Eye (tissue), 1 donor: ENCODE data around the gene TUBB4A.

Source experiments
- DNase-seq: peaks from one replicate; pipeline ENCODE4 v3.0.0-alpha.2; 2015

TUBB4A gene

GRCh38 chr19:6491802-6492592 is 10.1 kb downstream of the TUBB4A start:
- no peak for DNase-seq

- no peak for DNase-seq
These were observed 12.0 kb downstream of the TUBB4A start for GRCh38 chr19:6490134-6490533.

GRCh38 chr19:6489278-6490061 is 12.6 kb downstream of the TUBB4A start:
- DNase-seq, result no peak

GRCh38 chr19:6484831-6485230 is 17.3 kb downstream of the TUBB4A start:
- DNase-seq, result no peak

- DNase-seq, result no peak
These were observed 17.9 kb downstream of the TUBB4A start for GRCh38 chr19:6484230-6484629.

GRCh38 chr19:6483235-6483634 is 18.9 kb downstream of the TUBB4A start:
- no peak for DNase-seq

GRCh38 chr19:6482343-6482686 is 19.8 kb downstream of the TUBB4A start:
- DNase-seq, result no peak

- peak; percentile 53 for DNase-seq
These were observed 20.4 kb downstream of the TUBB4A start, which contains the start of gene DENND1C for GRCh38 chr19:6481541-6482342. Gene DENND1C (minus strand): TSS chr19:6481787. CDS start chr19:6481695, 92 bp downstream.

GRCh38 chr19:6480848-6481415 is 21.2 kb downstream of the TUBB4A start:
- no peak for DNase-seq

GRCh38 chr19:6479836-6480398 is 22.2 kb downstream of the TUBB4A start:
- DNase-seq, result no peak

- DNase-seq, result no peak
These were observed 23.3 kb downstream of the TUBB4A start for GRCh38 chr19:6478815-6479214.

- no peak for DNase-seq
These were observed 25.1 kb downstream of the TUBB4A start for GRCh38 chr19:6476896-6477431.

GRCh38 chr19:6476155-6476895 is 25.8 kb downstream of the TUBB4A start:
- peak; percentile 92 for DNase-seq

- DNase-seq, result no peak
These were observed 26.6 kb downstream of the TUBB4A start for GRCh38 chr19:6475321-6476108.

GRCh38 chr19:6473647-6474046 is 28.5 kb downstream of the TUBB4A start:
- DNase-seq, result no peak

- DNase-seq, result no peak
These were observed 29.4 kb downstream of the TUBB4A start for GRCh38 chr19:6472713-6473112.

GRCh38 chr19:6471076-6471475 is 31.0 kb downstream of the TUBB4A start:
- DNase-seq, result no peak

- no peak for DNase-seq
These were observed 31.9 kb downstream of the TUBB4A start for GRCh38 chr19:6470173-6470572.

- no peak for DNase-seq
These were observed 34.7 kb downstream of the TUBB4A start for GRCh38 chr19:6467384-6467783.

- no peak for DNase-seq
These were observed 35.4 kb downstream of the TUBB4A start for GRCh38 chr19:6466526-6467248.
